Measurements from ENCODE around the gene RPL28. TPM values are rescaled to one million over a fixed set of nuclear protein-coding genes. Genes with fewer than 3 reads are reported as not detected.
"Not testable (repeated sequence)": the region's sequence is repeated elsewhere in the genome, so short reads cannot be mapped to it uniquely, and the experiment has no call there.

RPL28 gene
- total and polyA plus RNA-seq, 10 donors: 581 to 4,833 (median 1,526) TPM

DNA sequence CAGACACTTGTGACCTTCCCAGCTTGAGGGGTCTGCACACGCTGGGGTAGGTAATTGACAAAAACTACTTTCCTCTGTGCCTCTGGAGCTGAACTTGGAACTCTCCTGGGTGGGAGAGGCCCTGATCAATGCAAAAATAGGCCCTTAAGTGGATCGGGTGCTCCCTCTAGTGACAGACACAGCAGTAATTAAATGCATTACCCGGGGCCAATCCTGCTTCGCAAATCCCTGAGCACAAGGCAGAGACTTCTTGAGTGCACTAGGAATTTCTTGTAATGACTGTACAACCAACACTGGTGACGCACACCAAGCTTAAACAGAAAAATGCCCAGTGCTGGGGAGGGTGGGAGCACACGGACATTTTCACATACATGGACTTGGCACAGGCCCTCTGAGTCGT, 32.5 kb downstream of the RPL28 start:
- Histone ChIP-seq H3K4me3 (no peak overlapping the region), H3K36me3 (no peaks in the 10 kb centered on the region), H3K27ac (no peak overlapping the region), H3K9me3 (no peaks in the 10 kb centered on the region), H3K4me1 (peaks cover 0 to 17% (median 0%) of the 10 kb centered on the region in 6 donors), H3K27me3 (replicated peaks in 1 of 7) (peaks cover 0 to 27% (median 0%) of the 10 kb centered on the region in 7 donors)
- intact Hi-C loops (cut with DNase I; ENCODE audit: low total_unique reads): loop anchor here (10.0 kb wide), 1 partner anchor 123 kb away; no protein-coding TSS in a partner anchor
- DNase-seq: no peak
- 27 to 31% (median 28%) methylated on average over 7 of the region's 7 CpGs for WGBS, 5 donors
- TF ChIP-seq, protein P1, sequence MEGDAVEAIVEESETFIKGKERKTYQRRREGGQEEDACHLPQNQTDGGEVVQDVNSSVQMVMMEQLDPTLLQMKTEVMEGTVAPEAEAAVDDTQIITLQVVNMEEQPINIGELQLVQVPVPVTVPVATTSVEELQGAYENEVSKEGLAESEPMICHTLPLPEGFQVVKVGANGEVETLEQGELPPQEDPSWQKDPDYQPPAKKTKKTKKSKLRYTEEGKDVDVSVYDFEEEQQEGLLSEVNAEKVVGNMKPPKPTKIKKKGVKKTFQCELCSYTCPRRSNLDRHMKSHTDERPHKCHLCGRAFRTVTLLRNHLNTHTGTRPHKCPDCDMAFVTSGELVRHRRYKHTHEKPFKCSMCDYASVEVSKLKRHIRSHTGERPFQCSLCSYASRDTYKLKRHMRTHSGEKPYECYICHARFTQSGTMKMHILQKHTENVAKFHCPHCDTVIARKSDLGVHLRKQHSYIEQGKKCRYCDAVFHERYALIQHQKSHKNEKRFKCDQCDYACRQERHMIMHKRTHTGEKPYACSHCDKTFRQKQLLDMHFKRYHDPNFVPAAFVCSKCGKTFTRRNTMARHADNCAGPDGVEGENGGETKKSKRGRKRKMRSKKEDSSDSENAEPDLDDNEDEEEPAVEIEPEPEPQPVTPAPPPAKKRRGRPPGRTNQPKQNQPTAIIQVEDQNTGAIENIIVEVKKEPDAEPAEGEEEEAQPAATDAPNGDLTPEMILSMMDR (IDR thresholded peaks at IDR 0.05 in 8 of 11, conservative IDR thresholded peaks at IDR 0.05 in 3 of 11): peak in 10 of 11 experiments; percentile 36 to 72 (median 62)
- TF ChIP-seq POLR2AphosphoS5 (IDR thresholded peaks at IDR 0.05): no peak

DNA sequence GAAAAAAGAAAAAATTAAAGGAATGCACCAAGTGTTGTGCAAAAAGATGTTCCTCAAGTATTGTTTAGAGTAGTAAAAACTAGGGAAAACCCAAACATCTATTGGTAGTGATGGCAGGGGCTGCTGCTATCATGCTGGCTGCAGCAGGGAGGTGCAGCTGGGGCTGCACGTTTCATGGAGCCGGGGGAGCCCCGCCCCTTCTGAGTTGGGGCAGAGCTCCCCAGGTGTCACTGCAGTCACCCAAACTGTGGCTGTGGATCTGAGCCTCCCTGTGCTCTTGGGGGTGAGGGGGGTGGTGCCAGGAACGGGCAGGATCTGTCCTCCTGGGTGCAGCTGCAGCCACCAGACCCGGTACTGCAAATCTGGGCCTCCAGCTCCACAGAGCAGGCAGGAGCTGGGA, 33.4 kb downstream of the RPL28 start:
- Histone ChIP-seq H3K27me3 (replicated peaks in 1 of 7) (peaks cover 0 to 28% (median 0%) of the 10 kb centered on the region in 7 donors), H3K9me3 (no peaks in the 10 kb centered on the region), H3K4me3 (no peak overlapping the region), H3K4me1 (peaks cover 0 to 17% (median 0%) of the 10 kb centered on the region in 6 donors), H3K27ac (no peak overlapping the region), H3K36me3 (no peaks in the 10 kb centered on the region)
- no peak for DNase-seq
- WGBS, 5 donors: 60 to 76% (median 64%) methylated on average over 3 to 5 of the region's 5 CpGs
- TF ChIP-seq POLR2A (IDR thresholded peaks at IDR 0.05): no peak
- TF ChIP-seq, protein P1 (IDR thresholded peaks at IDR 0.05 in 8 of 11, conservative IDR thresholded peaks at IDR 0.05 in 3 of 11): no peak
- TF ChIP-seq POLR2AphosphoS5 (IDR thresholded peaks at IDR 0.05): no peak
- intact Hi-C loops (cut with DNase I; ENCODE audit: low total_unique reads): loop anchor here (10.0 kb wide), 1 partner anchor 124 kb away; no protein-coding TSS in a partner anchor

DNA sequence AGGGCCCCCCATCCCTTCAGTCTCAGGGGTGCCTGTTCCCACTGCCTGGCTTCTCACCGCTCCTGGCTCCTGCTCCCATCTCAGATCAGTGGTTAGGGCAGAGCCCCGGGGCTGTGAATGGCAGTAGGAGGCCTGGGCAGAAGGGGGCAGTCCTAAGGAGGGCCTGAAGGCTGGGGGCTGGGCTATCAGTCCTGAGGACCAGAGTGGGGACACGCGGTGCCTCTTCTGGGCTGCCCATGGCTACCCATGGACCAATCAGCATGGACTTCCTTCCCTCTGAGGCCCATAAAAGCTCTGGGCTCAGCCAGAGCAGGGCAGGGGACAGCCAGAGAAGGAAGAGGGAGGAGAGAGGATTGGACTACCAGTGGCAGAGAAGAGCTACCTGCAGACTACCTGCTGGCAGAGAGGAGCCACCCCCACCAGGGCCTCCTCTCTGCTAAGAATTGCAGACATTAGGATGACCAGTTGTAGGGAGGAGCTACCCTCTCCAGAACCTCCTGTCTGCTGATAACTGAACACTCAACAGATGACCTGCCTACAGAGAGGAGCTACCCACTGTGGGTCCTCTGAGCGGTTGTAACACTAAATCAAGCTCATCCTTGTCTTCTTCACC, 34.0 kb downstream of the RPL28 start:
- 71 to 100% (median 79%) methylated on average over 1 to 5 of the region's 5 CpGs for WGBS, 5 donors
- peaks cover 0 to 17% (median 0%) of the 10 kb centered on the region in 6 donors for H3K4me1 ChIP-seq
- intact Hi-C loops (cut with DNase I; ENCODE audit: low total_unique reads): loop anchor here (10.0 kb wide), 1 partner anchor 125 kb away; no protein-coding TSS in a partner anchor

DNA sequence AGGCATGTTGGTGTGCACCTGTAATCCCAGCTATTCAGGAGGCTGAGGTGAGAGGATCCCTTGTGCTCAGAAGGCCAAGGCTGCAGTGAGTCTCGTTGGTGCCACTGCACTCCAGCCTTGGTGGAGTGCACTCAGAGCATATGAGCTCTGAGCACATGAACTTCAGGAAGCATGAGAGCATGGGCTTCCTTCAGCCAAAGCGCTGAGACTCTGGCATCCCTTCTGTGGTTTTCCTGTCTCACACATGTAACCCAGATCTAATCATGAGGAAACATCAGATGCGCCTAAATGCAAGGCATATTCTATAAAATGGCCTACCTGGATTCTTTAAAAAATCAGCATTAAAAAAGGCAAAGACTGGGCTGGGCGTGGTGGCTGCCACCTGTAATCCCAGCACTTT, 35.5 kb downstream of the RPL28 start:
- intact Hi-C loops (cut with DNase I; ENCODE audit: low total_unique reads); H3K27ac ChIP-seq; H3K9me3 ChIP-seq; H3K4me3 ChIP-seq; H3K36me3 ChIP-seq; DNase-seq: not testable (repeated sequence)
- WGBS, 5 donors: 9 to 37% (median 18%) methylated on average over 3 to 4 of the region's 4 CpGs
- peaks cover 0 to 17% (median 0%) of the 10 kb centered on the region in 6 donors for H3K4me1 ChIP-seq
- H3K27me3 ChIP-seq (replicated peaks in 1 of 7): peaks cover 0 to 45% (median 0%) of the 10 kb centered on the region in 7 donors

More for the DNA sequence above, 34.0 kb downstream of the RPL28 start:
- TF ChIP-seq POLR2AphosphoS5 (IDR thresholded peaks at IDR 0.05) (no peak), POLR2A (IDR thresholded peaks at IDR 0.05) (no peak)
- TF ChIP-seq, protein P1 (IDR thresholded peaks at IDR 0.05 in 8 of 11, conservative IDR thresholded peaks at IDR 0.05 in 3 of 11): no peak
- H3K9me3 ChIP-seq: no peaks in the 10 kb centered on the region
- H3K27me3 ChIP-seq (replicated peaks in 1 of 7): peaks cover 0 to 35% (median 0%) of the 10 kb centered on the region in 7 donors
- H3K27ac ChIP-seq: no peak overlapping the region
- H3K36me3 ChIP-seq: no peaks in the 10 kb centered on the region
- H3K4me3 ChIP-seq: no peak overlapping the region
- no peak for DNase-seq

Data from spleen (tissue), 11 donors.